Iris pigment epithelial cell (primary cell): ENCODE data around the gene YTHDF2.
"Not testable (repeated sequence)": the region's sequence is repeated elsewhere in the genome, so short reads cannot be mapped to it uniquely, and the experiment has no call there.

Source experiments
- DNase-seq: peaks from one replicate; pipeline ENCODE4 v3.0.0-alpha.2; 2011; ENCODE audit warnings: low read depth

The YTHDF2 gene

DNA sequence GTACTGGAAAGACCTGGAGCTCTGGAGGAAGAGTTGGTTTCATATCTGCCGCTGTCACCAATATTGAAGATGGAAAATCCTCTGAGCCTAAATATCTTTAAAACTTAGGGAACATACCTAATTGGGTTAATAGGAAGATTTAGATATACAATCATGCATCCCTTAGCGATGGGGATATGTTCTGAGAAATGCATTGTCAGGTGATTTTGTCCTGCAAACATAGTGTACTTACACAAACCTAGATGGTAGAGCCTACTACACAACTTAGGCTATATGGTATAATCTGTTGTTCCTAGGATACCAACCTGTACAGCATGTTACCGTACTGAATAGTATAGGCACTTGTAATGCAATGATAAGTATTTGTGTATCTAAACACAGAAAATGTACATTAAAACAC is 22.5 kb downstream of the YTHDF2 start:
- DNase-seq, result no peak

DNA sequence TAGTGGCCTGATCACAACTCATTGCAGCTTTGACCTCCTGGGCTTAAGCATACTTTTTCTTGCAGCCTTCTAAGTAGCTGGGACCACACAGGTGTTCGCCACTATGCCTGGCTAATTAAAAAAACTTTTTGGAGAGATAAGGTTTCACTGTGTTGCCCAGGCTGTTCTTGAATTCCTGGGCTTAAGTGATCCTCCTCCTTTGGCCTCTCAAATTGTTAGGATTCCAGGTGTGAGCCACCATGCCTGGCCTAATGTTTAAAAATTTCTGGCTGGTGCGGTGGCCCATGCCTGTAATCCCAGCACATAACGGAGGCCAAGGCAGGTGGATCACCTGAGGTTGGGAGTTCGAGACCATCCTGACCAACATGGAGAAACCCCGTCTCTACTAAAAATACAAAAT is 24.4 kb downstream of the YTHDF2 start:
- DNase-seq, result no peak

DNA sequence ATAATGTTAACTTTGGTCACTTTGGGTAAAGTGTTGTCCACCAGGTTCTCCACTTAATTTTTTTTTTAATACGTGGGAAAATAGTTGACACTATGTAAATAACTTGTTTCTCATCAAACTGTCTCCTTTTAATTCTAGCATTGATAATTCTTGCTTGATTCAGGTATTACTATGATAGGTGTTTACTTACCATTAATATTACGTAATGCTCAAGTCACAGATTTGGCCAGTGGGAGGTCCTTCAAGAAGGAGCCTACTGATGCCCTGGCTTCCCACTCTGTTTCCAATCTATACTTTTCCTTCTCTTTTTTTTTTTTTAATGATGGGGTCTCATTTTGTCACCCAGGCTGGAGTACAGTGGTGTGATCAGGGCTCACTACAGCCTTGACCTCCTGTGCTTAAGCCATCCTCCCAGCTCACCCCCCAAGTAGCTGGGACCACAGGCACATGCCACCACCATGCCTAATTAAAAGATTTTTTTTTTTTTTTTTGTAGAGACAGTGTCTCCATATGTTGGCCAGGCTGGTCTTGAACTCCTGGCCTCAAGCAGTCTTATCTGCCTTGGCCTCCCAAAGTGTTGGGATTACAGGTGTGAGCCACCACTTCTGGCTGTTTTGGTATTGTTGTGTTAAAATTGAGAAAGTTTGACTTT is 29.9 kb downstream of the YTHDF2 start:
- DNase-seq, result no peak

DNA sequence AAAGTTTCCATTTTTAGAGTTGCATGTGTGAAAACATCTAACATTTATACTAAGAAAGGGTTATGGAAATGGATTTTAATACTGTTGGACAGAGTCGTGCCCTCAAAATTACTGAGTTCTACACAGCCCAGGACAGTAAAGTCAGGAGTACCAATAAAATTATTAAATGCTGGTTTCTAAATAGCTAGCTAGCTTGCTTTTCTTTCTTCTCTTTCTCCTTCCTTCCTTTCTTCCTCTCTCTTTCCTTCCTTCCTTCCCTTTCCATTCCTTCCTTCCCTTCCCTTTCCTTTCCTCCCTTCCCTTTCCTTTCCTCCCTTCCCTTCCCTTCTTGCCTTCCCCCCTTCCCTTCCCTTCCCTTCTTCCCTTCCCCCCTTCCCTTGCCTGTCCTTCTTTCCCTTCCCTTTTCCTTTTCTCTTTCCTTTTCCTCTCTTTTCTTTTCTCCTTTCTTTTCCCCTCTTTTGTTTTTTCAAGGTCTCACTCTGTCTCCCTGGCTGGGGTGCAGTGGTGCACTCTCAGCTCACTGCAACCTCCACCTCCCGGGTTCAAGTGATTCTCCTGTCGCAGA is 33.9 kb downstream of the YTHDF2 start:
- DNase-seq, result no peak

DNA sequence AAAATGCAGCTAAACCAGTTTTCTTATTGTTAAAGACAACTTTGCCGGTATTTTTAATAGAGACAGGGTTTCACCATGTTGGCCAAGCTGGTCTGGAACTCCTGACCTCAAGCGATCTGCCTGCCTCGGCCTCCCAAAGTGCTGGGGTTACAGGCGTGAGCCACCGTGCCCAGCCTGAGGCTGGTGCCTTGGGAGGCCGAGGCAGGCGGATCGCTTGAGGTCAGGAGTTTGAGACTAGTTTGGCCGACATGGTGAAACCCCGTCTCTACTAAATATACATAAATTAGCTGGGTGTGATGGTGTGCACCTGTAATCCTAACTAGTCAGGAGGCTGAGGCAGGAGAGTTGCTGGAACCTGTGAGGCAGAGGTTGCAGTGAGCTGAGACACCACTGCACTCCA is 35.2 kb downstream of the YTHDF2 start:
- not testable (repeated sequence) for DNase-seq

DNA sequence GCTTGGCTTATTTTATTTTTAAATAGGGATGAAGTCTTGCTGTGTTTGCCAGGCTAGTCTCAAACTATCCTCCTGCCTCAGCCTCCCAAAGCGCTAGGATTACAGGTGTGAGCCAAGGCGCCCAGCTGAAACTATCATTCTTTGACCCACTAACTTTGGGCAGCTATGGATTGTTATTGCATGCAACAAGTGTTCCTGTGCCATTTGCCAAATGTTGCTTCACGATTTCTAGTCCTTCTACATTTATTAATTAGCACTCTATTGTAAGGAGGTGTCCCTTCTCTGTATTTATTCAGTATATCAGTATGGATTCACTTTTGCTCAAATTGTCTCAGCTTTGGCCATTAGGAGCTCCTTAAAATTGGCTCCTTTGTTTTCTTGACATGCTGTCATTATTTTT is 36.4 kb downstream of the YTHDF2 start:
- no peak for DNase-seq

DNA sequence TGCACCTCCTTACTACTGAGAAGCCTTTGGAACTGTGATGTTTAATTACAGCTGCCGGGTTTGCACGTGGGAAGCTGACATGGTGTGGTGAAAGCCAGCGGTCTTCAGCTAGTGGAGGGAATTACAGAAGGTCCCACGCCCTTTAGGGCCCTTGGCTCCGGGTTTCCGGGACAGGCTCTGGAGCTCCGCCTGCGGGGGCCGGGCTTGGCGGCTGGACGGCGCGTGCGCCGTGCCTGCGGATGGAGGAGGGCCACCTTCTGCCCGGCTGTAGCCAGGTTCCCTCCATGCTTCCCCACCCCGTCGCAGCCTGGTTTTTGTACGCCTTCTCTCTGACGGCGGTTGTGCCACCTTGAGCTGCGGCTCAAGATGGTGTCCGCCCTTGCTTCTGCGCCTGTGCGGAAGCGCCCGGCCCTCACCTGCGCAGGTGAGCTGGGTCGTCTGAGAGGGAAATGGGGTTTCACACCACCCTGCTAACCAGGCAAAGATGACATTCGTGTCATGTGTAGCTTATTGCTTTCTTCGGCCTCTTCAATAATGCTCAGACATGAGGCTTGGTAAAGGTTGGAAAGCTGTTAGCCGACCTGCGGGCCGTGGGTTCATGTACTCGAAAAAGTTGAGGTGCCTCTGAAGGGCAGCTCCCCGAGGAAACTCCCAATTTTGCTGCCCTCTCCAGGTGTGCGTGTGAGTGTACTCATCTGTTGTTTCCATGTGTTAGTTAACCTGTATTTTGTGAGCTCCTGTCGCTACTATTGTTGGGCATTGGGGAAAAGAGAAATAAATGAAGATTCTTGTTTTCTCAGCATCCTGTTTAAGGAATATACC is 38.6 kb downstream of the YTHDF2 start:
- DNase-seq, result peak; percentile 64

DNA sequence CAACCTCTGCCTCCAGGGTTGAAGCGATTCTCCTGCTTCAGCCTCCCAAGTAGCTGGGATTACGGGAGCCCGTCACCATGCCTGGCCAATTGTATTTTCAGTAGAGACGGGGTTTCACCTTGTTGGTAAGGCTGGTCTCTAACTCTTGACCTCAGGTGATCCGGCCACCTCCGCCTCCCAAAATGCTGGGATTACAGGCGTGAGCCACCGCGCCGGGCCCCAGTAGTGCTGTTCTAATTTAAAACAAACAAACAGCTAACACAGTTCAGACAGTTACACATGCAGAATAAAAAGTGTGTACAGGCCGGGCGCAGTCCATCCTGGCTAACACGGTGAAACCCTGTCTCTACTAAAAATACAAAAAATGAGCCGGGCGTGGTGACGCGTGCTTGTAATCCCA is 39.6 kb downstream of the YTHDF2 start:
- DNase-seq, result no peak

DNA sequence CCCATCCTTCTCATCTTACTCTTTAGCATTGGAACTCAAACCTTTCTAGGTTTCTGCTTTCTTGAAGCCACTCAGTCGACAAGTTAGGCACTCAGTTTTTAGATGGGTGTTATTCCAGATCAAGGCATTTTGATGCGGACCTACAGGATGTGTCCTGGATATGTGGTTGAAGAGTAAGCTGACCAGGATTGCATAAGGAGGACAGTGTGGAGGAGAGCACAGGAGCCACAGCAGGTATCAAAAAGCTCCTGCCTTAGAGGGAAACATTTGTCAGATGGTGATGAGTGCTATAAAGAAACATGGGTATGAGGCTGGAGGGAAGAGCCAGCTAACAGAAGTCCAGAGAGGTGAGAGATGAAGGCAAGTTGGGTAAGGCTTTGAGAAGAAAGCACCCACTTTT is 41.3 kb downstream of the YTHDF2 start:
- no peak for DNase-seq

DNA sequence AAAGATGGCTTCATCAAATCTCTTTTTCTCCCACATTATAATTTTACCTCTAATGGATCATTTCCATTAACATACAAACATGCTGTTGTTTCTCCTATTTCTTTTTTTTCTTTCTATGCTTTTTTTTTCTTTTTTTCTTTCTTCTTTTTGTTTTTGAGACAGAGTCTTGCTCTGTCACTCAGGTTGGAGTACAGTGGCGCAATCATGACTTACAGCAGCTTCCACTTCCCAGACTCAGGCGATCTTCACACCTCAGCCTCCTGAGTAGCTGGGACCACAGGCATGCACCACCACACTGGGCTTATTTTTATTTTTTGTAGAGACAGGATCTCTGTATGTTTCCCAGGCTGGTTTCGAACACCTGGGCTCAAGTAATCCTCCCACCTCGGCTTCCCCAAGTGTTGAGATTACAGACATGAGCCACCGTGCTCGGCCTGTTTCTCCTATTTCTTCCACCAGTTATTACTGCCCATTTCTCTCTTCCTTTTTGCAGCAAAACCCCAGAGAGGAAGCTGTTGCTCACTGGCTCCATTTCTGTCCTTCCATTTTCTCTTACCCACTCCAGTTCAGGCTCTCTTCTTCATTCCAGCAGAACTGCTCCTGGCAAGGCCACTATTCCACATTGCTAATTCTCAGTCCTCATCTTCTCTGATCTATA is 43.1 kb downstream of the YTHDF2 start:
- DNase-seq, result peak; percentile 18

DNA sequence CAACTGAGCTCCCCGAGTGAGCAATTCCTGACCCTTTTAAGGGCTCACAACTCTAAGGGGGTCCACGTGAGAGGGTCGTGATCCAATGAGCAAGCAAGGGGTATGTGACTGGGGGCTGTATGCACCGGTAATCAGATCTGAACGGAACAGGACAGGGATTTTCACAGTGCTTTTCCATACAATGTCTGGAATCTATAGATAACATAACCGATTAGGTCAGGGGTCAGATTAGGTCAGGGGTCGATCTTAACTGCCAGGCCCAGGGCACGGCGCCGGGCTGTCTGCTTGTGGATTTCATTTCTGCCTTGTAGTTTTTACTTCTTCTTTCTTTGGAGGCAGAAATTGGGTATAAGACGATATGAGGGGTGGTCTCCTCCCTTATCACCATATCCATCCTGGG is 44.6 kb downstream of the YTHDF2 start:
- DNase-seq, result no peak

DNA sequence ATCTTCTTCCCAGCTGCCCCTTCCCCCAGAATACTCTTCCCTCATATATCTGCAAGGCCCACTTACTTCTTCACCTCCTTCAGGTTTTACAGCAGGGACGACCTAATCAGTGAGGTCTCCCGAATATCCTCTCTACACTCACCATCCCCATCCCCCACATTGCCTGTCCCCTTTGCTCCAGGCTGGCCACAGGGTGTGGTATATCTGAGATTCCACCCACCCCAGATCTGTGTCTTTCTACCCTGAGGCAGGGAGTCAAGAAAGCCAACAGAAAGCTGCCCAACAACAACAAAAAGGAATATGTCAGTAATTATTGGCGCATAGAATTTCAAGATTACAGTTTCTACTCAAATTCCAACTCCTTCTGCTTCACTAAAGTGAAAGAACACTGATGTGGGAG is 45.3 kb downstream of the YTHDF2 start:
- no peak for DNase-seq

DNA sequence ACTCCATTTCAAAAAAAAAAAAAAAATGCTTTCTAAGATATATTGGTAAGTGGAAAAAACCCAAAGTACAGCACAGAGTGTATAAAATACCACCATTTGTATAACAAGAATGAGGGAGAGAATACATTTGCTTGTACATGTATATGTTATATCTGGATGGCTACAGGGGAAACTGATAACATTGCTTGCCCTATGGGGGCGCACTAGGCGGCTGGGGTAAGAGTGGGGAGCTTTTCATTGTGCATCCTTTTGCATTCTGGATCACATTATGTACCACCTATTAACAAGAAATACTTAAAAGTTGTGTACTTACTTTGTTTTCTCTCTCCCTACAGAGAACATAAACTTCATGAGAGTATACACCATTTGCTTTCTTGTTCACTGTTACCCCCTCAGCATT is 46.6 kb downstream of the YTHDF2 start:
- DNase-seq, result no peak

DNA sequence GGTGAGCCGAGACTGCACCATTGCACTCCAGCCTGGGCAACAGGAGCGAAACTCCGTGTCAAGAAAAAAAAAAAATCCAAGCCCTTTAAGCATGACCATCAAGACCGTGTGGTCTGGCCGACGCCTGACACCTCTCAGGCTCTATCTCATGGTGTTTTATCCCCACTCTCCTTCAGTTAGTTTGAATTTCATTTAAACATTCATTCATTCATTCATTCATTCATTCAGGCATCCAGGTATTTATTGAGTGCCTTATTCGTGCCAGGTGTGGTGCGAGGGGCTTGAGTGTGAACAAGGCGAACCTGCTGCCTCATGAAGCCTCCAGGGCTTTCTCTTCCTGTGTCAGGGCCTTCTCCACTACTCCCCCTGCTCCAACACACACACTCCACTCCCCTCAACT is 52.7 kb downstream of the YTHDF2 start:
- no peak for DNase-seq

DNA sequence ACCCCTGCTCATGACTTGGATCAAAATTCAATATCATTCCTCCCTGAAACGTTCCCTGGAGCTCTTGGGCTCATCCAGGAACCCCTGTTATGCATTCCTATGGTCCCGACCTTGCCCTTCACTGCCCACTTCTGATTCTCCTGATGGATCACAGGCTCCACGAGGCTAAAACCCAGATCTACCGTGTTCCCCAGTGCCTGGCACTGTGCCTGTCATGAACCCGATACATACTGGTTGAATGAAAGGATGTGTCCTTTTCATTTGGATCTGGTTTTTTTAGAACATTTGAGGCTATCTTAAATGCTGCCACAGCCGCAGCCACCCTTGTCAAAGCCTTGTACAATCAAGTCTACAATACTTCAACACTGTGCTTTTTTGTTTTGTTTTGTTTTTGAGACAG is 53.1 kb downstream of the YTHDF2 start:
- no peak for DNase-seq

DNA sequence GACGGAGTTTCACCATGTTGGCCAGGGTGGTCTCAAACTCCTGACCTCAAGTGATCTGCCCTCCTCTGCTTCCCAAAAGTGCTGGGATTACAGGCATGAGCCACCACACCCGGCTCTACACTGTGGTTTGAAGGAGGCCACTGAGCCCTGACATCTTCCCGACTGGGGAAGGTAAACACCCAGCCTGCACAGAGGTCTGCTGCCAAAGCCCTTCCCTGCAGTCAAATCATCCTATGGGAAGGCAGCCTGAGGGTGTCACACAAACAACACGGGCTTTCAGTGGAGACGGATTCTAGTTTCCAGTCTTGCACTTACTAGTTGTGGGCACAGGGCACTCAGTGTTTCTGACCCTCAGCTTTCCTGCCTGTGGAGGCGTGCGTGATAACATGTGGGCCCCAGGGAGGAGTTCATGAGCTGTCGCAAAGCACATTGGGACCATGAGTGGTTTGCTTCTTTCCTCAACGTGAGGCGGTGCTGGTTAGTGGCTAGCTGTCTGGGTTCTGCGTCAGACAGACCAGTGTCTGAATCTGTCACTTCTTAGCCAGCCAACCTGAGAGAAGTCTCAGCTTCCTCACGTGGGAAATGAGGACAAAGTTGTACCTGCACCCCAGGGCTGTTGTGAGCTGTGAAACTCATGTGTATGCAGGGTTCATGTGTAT is 53.8 kb downstream of the YTHDF2 start:
- DNase-seq, result no peak

DNA sequence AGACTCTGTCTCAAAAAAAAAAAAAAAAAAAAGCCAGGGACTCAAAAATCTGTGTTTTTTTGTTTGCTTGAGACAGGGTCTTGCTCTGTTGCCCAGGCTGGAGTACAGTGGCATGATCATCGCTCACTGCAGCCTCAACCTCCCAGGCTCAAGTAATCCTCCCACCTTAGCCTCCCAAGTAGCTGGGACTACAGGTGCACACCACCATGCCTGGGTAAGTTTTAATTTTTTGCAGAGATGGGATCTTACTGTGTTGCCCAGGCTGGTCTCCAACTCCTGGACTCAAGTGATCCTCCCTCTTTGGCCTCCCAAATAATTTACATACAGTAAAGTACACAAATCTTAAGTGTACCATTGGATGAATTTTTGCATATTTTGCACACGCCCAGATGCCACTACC is 55.2 kb downstream of the YTHDF2 start:
- DNase-seq, result not testable (repeated sequence)

DNA sequence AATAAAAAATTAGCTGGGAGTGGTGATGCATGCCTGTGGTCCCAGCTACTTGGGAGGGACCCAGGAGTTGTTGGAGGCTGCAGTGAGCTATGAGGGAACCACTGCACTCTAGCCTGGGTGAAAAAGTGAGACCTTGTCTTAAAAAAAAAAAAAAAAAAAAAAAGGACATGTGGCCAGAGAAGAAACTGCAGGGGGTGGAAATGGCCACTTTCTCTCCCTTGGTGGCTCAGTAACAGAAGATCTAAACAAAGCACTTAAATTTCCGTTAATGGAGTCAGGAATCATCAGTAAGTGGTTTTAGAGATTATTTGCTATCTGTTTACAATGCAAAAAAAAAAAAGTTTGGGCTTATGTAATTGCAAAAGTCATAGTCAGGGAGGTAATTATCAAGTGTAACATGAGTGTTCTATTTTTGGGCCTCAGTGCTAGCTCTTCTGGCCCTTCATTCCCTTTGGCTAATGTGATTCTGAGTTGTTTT is 55.9 kb downstream of the YTHDF2 start:
- no peak for DNase-seq

DNA sequence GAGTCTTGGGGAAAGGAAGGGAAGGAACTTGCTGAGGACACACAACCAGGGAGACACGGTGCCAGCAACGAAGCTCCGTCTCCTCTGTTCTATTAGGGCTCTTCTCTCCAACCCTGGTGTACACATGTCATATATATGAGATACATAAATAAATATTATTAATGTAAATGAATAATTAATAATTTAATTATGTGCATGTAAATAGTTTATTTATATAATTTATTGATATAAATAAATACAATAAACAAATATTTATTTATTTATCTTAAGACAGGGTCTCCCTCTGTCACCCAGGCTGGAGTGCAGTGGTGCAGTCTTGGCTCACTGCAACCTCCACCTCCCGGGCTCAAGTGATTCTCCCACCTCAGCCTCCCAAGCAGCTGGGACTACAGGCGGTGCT is 57.8 kb downstream of the YTHDF2 start:
- DNase-seq, result not testable (repeated sequence)

DNA sequence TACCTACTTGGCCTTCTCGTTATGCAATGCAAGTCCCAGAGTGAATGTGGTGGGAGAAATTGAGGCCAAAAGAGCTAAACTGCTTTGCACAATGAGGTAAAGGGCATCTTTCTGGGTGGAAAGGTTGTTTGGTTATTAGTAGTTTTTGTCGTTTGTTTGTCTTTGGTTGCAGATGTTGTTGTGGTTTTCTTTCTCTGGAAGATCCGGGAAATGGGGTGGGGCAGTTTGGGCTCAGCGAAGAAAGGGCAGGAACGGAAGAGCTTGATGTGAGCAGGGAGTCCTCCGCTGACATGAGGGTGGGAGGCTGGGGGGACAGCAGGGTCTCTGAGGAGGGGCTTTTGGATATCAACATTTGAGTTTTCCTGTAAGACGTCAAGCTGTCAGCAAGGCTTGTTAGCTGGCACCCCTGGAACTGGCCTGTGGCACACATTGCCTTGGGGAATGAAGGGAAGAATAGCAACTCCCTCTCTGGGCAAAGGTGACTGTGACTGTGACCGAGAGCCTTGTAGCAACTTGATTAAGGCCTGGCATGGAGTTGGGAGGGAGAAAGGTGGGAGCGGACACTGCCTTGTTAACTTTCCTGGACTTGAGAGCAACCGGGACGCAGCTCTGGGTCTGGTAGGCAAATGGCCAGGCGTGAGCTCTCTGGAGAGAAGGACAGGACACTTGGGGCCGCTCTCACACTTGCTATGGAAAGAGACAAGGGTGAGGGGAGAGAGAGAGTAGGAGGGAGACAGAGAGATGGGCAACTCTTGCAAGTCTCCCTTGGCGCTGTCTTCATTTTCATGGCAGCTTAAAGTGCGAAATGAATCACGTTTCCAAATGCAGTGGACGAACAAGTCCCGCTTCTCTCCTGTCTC is 59.8 kb downstream of the YTHDF2 start:
- DNase-seq, result no peak

DNA sequence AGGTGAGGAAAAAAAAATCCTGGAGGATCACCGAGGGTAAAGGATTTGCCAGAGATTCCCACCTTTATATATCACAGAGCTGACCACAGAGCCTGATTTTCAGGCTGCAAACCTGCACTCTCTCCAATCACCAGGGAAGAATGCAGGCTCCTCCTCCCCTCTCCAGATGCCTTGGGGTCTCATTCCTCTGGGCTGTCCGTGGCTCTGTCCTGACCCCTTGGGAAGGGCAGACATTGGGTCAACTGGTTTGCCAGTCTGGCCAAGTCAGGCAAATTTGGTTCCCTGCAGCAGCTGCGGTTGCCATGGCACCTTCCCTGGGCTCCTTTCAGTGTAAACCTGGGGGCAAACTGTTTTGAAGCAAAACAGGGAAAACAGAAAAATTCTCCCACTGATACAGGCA is 63.6 kb downstream of the YTHDF2 start:
- DNase-seq, result no peak
